ENCODE results near the gene OSBPL10.
A peak's percentile ranks its signal among the peaks of the same experiment; 100 is the strongest.
"Not testable (repeated sequence)": the region's sequence is repeated elsewhere in the genome, so short reads cannot be mapped to it uniquely, and the experiment has no call there.

Gene OSBPL10

DNA sequence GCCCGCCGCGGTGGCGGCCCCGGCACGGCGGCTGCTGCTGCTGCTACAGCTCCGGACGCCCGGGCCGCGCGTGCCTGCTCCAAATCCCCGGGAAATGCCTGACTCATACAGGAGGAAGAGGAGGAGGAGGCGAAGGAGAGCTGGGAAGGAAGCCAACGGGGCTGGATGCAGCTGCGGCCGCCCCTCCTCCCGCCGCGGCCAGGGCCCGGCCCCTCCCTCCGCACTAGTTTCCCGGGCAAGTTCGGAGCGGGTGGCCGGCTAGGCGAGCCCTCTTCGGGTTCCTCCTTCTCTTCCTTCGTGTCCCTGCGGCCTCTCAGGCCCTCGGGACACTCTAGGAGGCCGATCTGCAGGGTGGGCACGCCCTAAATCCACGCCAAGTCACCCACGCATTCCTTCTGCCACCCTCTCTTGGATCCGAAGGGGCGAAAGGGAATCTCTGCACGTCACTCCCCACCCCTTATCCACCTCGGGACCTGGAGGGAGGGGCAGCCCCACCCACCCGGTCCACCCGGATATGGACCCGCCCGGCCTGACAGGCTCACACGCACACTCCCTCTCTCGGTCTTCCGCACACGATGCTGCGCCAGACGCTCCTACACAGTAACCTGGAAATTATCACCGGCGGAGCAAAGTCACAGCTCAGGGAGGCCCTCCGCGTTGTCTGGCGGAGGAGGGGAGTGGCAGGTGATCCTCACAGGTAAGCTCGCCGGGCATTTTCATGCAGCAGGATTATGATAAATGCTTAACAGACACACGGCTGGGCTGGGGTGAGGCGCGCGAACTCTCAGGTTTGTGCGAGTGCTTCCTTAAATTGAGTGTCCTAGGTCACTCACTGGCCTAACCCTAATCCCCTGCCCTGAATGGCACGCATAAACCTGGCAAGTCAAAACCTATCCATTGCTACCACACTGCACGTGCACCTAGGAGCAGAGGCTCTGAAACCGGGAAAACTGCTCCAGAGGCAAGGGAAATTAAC, at the start of gene OSBPL10, which contains the start of gene ZNF860:
Gene OSBPL10 (minus strand): TSS at position 57 of the 976 bp plus-strand sequence. CDS start 83 bp downstream, outside the sequence.
Gene ZNF860 (plus strand): TSS at position 545 of the 976 bp plus-strand sequence. CDS start 7,330 bp downstream, outside the sequence.
- peak in 1 of 2 donors; percentile 10 for DNase-seq (ENCODE audit: low read depth in 1 of 2, low spot score in 1 of 2)

DNA sequence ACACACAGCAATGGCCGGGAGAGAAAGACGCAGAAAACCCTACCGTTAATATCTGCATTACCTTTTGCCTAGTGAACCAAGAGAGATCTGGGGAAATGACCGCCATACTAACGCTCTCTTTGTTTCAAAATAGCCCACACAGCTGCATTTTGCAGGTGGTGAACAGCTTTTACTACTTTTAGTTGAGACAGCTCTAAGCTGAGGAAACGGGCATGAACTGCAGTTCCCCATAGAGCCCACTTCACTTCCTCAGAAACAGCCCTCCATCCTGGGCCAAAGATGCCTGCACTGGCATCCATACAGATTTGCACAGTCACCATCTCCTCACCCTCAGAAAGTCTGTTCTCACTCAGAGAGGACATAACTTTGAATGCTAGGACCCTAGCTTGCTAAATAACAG, 45.5 kb upstream of the OSBPL10 start:
- DNase-seq (ENCODE audit: low read depth in 1 of 2, low spot score in 1 of 2): no peak

DNA sequence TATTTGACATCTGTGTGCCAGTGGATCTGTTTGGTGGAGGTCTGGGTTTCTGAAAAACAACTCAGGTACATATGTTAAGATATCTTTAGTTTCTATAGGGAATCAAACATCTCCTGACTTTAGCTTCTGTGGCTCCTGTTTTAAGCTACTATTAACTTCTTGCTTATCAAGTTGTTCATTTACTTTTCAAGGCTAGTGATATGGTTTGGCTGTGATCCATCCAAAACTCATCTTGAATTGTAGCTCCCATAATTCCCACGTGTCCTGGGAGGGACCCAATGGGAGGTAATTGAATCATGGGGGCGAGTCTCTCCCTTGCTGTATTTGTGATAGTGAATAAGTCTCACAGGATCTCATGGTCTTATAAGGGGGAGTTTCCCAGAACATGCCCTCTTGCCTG, 41.9 kb upstream of the OSBPL10 start:
- no peak for DNase-seq (ENCODE audit: low read depth in 1 of 2, low spot score in 1 of 2)

- DNase-seq (ENCODE audit: low read depth in 1 of 2, low spot score in 1 of 2): no peak
Observed at GRCh38 chr3:32021748-32022147, 40.7 kb upstream of the OSBPL10 start.

DNA sequence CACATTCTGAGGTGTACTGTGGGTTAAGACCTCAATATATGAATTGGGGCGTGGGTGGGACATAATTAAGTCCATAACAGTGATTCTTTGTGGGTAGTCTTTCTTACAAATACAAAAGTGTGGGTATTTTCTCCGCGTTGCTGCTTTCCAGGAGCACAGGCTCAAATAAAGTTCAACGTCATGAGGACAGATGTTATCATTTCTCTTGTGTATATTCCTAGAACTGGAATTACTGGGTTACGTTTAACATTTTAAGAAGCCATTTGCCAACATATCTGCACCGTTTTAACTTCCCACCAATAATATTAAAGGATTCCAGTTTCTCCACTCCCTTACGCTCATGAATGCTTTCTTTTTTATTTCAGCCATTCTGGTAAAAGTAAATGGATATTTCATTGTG, 40.1 kb upstream of the OSBPL10 start:
- no peak for DNase-seq (ENCODE audit: low read depth in 1 of 2, low spot score in 1 of 2)

GRCh38 chr3:32018757-32019564, 37.9 kb upstream of the OSBPL10 start:
- DNase-seq (ENCODE audit: low read depth in 1 of 2, low spot score in 1 of 2): no peak

GRCh38 chr3:32017286-32017685, 36.2 kb upstream of the OSBPL10 start:
- DNase-seq (ENCODE audit: low read depth in 1 of 2, low spot score in 1 of 2): no peak

- not testable (repeated sequence) for DNase-seq (ENCODE audit: low read depth in 1 of 2, low spot score in 1 of 2)
Observed at GRCh38 chr3:32015638-32016037, 34.6 kb upstream of the OSBPL10 start.

DNA sequence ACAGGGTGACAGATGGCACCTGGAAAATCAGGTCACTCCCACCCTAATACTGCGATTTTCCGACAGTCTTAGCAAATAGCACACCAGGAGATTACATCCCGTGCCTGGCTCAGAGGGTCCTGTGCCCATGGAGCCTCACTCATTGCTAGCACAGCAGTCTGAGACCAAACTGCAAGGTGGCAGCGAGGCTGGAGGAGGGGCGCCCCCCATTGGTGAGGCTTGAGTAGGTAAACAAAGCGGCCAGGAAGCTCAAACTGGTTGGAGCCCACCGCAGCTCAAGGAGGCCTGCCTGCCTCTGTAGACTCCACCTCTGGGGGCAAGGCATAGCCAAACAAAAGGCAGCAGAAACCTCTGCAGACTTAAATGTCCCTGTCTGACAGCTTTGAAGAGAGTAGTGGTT, 29.6 kb upstream of the OSBPL10 start:
- not testable (repeated sequence) for DNase-seq (ENCODE audit: low read depth in 1 of 2, low spot score in 1 of 2)

- DNase-seq (ENCODE audit: low read depth in 1 of 2, low spot score in 1 of 2): no peak
Observed at GRCh38 chr3:32009957-32010356, 28.9 kb upstream of the OSBPL10 start.

- DNase-seq (ENCODE audit: low read depth in 1 of 2, low spot score in 1 of 2): no peak
Observed at GRCh38 chr3:32009101-32009500, 28.0 kb upstream of the OSBPL10 start.

- no peak for DNase-seq (ENCODE audit: low read depth in 1 of 2, low spot score in 1 of 2)
Observed at GRCh38 chr3:32004113-32004765, 23.2 kb upstream of the OSBPL10 start.

DNA sequence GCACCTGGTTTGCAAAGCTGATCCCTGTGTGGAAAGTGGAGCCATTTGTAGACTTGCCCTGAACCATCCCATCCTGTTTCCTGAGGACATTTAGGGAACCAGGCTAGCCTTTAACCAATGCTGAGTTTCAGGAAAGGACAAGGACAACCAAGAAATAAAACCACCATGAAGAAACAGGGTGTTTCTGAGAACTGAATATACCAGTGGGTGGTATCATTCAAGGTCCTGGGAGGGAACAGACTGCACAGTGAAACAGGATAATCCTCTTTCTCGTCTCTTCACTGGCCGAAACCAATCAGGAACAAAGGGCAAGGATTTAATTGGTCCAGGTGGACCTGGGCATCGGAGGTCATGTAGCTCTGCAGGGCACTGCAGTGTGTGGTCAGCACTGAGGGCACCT, 22.3 kb upstream of the OSBPL10 start:
- DNase-seq (ENCODE audit: low read depth in 1 of 2, low spot score in 1 of 2): no peak

DNA sequence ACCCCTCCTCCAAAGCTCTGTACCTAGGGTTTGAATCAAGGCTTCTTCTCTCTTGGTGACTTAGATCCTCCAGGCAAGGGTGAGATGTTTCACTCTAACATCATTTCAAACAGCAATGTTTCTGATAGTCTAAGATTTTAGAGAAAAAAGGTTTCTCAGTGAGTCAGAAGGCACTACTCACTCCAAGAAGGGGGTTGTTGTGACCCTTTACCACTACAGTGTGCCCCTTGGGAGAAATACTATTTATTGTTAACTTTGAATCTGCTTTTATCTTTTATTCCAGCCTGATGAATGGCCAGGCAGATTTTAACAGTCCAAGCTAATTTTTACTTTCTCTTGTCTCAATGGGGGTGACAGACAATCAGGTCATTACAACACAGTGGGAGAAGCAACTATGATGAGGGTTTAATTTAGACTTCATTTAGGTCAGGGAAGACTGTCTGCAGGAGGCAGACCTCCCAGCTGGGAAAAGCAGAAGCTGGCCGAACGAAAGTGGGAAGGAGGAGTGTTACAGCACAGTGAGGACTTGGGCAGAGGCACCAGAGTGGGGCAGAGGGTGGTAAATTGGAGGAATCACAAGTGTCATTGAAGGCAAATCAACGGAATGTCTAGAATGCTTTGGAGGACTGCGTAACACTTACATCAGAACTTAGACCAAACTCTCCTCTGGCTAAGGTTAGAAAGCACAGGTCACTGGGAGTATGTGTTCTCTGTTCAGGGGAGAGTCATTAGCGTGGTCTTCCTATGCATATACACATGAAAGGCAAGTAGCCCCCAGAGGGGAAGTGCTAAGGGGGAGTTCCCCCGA, 21.7 kb upstream of the OSBPL10 start:
- no peak for DNase-seq (ENCODE audit: low read depth in 1 of 2, low spot score in 1 of 2)

GRCh38 chr3:32000877-32001276, 19.8 kb upstream of the OSBPL10 start:
- no peak for DNase-seq (ENCODE audit: low read depth in 1 of 2, low spot score in 1 of 2)

DNA sequence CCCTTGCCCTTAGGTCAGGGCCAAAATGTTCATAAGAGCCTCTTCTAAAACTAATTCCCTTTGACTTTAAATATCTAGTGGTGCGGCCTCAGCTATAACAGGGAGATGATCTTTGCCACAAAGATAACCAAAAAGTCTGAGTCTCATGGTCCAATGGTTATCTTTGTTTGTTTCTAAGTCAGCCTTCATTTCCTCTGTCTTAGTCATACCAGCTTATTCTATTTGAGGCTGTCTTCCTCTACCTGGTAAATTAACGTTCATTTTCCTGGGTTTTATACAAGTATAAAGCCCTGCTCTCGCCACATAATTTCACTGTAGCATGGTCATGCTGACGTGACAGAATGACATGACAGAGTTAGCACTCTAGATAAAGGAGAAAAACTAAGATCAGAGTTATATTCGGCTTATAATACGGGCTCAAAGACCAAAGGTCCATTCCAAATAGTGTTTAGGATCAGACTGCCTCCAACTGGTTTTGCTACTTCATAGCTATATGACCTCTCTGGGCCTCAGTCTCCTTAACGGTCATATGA, 18.9 kb upstream of the OSBPL10 start:
- no peak for DNase-seq (ENCODE audit: low read depth in 1 of 2, low spot score in 1 of 2)

- DNase-seq (ENCODE audit: low read depth in 1 of 2, low spot score in 1 of 2): no peak
Observed at GRCh38 chr3:31997500-31997899, 16.4 kb upstream of the OSBPL10 start.

DNA sequence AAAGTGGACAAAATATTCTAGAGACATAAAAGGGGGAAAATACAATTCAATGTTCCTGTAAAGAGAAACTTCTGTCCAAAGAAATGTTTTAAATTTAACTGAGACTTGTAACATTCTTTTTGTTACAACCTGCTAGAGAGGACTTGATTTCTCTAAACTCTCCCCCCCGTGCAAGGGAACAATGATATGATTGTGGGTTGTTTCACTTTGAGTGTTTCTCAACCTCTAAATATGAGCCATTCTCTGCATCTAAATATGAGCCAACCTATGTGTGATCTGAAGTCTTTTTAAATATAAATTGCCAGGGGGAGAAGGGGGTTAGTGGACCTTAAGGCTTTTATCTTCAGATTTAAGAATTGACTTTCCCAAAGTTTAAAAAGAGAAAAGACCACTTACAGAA, 15.1 kb upstream of the OSBPL10 start:
- no peak for DNase-seq (ENCODE audit: low read depth in 1 of 2, low spot score in 1 of 2)

- DNase-seq (ENCODE audit: low read depth in 1 of 2, low spot score in 1 of 2): not testable (repeated sequence)
Observed at GRCh38 chr3:31995026-31995425, 14.0 kb upstream of the OSBPL10 start.

GRCh38 chr3:31993843-31994242, 12.8 kb upstream of the OSBPL10 start:
- no peak for DNase-seq (ENCODE audit: low read depth in 1 of 2, low spot score in 1 of 2)

Data from activated CD4-positive, alpha-beta T cell treated with anti-CD3 and anti-CD28 coated beads, Interleukin-2, amount 50 U/mL, for 24 hours (primary cell).